Measurements from ENCODE around the gene CALM3.

CALM3 gene

GRCh38 chr19:46625731-46626130 lies 24.6 kb downstream of the CALM3 start:
- TF ChIP-seq SIN3A (IDR thresholded peaks at IDR 0.05; ENCODE audit: borderline replicate concordance, insufficient read depth, low read length) (no peak), FOXP2 (optimal IDR thresholded peaks at IDR 0.05; ENCODE audit: borderline replicate concordance, extremely low read depth, extremely low read length, insufficient read depth) (no peak), POLR2AphosphoS5 (IDR thresholded peaks at IDR 0.05; ENCODE audit: low read depth, low read length) (no peak), TAF1 (IDR thresholded peaks at IDR 0.05; ENCODE audit: borderline replicate concordance, insufficient read depth, low read length) (no peak)
- TF ChIP-seq, protein P1, sequence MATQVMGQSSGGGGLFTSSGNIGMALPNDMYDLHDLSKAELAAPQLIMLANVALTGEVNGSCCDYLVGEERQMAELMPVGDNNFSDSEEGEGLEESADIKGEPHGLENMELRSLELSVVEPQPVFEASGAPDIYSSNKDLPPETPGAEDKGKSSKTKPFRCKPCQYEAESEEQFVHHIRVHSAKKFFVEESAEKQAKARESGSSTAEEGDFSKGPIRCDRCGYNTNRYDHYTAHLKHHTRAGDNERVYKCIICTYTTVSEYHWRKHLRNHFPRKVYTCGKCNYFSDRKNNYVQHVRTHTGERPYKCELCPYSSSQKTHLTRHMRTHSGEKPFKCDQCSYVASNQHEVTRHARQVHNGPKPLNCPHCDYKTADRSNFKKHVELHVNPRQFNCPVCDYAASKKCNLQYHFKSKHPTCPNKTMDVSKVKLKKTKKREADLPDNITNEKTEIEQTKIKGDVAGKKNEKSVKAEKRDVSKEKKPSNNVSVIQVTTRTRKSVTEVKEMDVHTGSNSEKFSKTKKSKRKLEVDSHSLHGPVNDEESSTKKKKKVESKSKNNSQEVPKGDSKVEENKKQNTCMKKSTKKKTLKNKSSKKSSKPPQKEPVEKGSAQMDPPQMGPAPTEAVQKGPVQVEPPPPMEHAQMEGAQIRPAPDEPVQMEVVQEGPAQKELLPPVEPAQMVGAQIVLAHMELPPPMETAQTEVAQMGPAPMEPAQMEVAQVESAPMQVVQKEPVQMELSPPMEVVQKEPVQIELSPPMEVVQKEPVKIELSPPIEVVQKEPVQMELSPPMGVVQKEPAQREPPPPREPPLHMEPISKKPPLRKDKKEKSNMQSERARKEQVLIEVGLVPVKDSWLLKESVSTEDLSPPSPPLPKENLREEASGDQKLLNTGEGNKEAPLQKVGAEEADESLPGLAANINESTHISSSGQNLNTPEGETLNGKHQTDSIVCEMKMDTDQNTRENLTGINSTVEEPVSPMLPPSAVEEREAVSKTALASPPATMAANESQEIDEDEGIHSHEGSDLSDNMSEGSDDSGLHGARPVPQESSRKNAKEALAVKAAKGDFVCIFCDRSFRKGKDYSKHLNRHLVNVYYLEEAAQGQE (IDR thresholded peaks at IDR 0.05; ENCODE audit: insufficient read depth in 1 of 2, low read depth in 2 of 2, low read length in 2 of 2): no peak

GRCh38 chr19:46626446-46626845 lies 25.3 kb downstream of the CALM3 start:
- TF ChIP-seq SIN3A (IDR thresholded peaks at IDR 0.05; ENCODE audit: borderline replicate concordance, insufficient read depth, low read length) (no peak), TAF1 (IDR thresholded peaks at IDR 0.05; ENCODE audit: borderline replicate concordance, insufficient read depth, low read length) (no peak), POLR2AphosphoS5 (IDR thresholded peaks at IDR 0.05; ENCODE audit: low read depth, low read length) (no peak), FOXP2 (optimal IDR thresholded peaks at IDR 0.05; ENCODE audit: borderline replicate concordance, extremely low read depth, extremely low read length, insufficient read depth) (no peak)
- TF ChIP-seq, protein P1 (IDR thresholded peaks at IDR 0.05; ENCODE audit: insufficient read depth in 1 of 2, low read depth in 2 of 2, low read length in 2 of 2): no peak

- no peak for TF ChIP-seq SIN3A (IDR thresholded peaks at IDR 0.05; ENCODE audit: borderline replicate concordance, insufficient read depth, low read length)
- TF ChIP-seq TAF1 (IDR thresholded peaks at IDR 0.05; ENCODE audit: borderline replicate concordance, insufficient read depth, low read length): no peak
Measured at GRCh38 chr19:46629546-46630025, 28.5 kb downstream of the CALM3 start.

DNA sequence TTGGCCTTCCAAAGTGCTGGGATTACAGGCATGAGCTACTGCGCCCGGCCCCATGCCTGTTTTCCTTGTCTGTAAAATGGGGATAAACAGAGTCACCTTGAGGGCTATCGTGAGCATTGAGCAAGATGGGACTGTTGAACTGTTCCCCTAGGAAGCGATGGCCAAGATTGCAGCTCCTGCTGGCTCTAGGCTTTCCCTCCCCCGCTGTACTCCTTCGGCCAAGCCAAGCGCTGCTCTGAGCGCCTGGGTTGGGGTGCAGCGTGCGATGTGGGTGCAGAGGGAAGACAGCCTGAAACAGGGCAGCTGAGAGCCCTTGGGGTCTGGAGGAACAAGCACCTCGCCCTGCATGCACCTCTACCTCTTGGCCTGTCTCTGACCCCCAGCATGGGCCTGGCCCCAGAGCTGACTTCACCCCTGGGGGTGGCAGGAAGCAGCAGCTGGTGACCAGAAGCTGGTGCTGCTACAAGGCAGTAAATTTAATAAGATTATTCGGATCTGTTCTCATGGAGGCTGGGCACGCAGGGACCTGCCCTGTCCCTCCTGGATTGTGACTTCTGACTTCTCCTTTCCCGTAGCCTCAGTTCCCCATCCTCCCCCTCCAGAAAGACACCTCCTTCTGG lies 29.6 kb downstream of the CALM3 start:
- TF ChIP-seq, protein P1 (IDR thresholded peaks at IDR 0.05; ENCODE audit: insufficient read depth in 1 of 2, low read depth in 2 of 2, low read length in 2 of 2): no peak

- TF ChIP-seq FOXP2 (optimal IDR thresholded peaks at IDR 0.05; ENCODE audit: borderline replicate concordance, extremely low read depth, extremely low read length, insufficient read depth): no peak
- no peak for TF ChIP-seq POLR2AphosphoS5 (IDR thresholded peaks at IDR 0.05; ENCODE audit: low read depth, low read length)
- no peak for TF ChIP-seq SIN3A (IDR thresholded peaks at IDR 0.05; ENCODE audit: borderline replicate concordance, insufficient read depth, low read length)
- TF ChIP-seq, protein P1 (IDR thresholded peaks at IDR 0.05; ENCODE audit: insufficient read depth in 1 of 2, low read depth in 2 of 2, low read length in 2 of 2): no peak
- TF ChIP-seq TAF1 (IDR thresholded peaks at IDR 0.05; ENCODE audit: borderline replicate concordance, insufficient read depth, low read length): no peak
Measured at GRCh38 chr19:46631481-46631880, 30.4 kb downstream of the CALM3 start.

All from PFSK-1 (cell line).